ENCODE results near the gene EEIG1.

The EEIG1 gene

GRCh38 chr9:127999461-127999860, 18.7 kb upstream of the EEIG1 start:
- no peak for DNase-seq

DNA sequence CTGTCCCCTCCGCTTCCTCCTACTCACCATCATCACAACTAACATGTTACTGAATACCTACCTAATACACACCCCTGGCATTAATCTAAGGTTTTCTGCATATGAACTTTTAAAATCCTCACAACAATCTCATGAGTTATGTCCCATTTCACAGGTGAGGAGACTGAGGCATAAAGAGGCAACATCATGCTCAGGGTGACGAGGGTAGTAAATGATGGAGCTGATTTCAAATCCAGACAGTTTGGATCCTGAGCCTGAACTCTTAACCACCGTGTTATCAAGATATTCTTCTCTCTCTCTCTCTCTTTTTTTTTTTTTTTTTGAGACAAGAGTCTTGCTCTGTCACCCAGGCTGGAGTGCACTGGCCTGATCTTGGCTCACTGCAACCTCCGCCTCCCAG, 12.9 kb upstream of the EEIG1 start:
- no peak for DNase-seq

DNA sequence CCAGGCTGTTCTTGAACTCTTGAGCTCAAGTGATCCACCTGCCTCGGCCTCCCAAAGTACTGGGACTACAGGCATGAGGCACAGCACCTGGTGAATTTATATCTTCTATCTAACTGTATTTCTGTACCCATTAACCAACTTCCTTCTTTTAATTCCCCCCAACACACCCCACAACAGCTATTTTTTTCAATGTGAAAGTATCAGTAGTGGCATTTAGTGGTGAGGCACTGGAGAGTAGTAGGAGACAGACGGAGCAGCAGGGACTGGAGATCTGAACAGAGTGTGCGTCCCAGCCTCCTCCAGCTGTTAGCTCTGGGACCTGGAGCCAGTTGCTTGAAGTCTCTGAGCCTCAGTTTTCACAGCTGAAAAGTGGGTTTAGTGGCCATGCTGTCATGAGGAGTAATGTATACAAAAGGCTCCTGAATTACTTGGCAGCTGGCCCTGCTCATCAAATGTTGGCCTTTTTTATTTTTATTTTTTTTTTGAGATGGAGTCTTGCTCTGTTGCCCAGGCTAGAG, 11.0 kb upstream of the EEIG1 start:
- DNase-seq = no peak

GRCh38 chr9:127991017-127991756, 10.4 kb upstream of the EEIG1 start:
- DNase-seq = no peak

DNA sequence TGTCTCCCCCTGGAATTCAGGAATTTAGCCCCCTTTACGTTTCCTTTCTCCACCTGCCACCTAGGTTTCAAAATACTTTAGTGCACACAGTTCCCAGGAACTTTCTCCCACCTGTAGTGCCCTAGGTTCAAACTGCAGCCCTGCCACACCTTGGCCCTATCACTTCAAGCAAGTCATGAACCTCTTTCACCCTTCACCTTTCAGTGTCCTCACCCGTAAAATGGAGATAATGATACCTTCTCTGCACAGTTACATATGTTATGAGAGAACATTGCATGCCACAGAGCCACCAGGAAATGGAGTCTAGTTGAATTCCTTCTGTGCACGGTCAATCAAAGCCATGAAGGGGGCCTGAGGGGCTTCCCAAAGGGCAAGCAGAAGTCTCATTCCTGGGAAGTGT, 9.8 kb upstream of the EEIG1 start:
- no peak for DNase-seq

- no peak for DNase-seq
Measured at GRCh38 chr9:127989094-127989493, 8.3 kb upstream of the EEIG1 start.

GRCh38 chr9:127987103-127987614, 6.4 kb upstream of the EEIG1 start:
- DNase-seq = no peak

DNA sequence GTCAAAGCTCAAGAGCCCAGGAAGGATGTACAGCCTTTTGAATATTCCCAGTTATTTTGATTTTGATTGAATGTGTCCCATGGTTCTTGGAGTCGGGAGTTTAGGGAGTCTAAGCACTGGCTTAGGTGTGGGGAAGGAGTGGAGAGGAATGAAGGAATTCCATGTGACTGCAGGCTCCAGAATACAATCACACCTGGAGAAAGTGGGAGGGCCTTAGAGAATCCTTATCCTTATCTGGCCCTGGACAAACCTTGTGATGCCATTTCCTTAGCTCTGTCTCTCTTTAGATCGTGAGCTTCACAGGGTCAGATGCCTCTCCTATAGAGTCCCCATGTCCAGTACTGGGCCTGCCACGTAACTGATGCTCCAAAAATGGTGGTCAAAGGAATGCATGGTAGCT, 4.2 kb upstream of the EEIG1 start:
- no peak for DNase-seq

DNA sequence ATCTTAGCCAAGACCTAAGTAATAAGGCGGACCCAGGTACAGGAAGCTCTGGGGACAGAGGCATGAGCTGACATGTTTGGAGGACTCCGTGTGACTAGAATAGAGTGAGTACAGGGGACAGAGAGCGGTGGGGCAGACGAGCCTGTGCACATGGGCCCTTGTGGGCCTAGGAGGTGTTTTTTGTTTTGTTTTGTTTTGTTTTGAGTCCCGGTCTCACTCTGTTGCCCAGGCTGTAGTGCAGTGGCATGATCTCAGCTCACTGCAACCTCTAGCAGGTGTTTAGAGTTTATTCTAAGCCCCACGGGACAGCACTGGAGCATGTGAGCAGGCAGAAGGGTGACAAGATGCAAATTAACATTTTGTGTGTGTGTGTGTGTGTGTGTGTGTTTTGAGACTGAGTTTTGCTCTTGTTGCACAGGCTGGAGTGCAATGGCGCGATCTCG, 3.1 kb upstream of the EEIG1 start:
- no peak for DNase-seq

DNA sequence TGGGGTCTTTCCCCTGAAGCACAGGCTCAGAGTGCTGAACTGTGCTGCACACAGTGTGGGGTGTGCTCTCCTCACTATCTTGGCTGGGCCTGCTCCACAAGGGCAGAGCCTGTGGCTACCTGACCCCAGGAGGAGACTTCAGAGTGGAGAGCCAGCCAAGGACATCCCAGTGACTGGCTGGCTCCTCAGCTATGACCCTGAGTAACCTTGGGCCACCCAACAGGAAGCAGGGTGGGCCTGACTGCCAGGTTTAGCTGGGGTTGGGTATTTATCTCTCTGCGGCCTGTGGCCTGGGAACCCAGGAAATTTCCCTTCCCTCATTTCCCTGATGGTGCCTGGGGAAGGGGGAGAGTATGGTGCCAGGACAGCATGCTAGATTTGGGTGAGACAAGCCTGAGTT, 2.1 kb upstream of the EEIG1 start:
- no peak for DNase-seq

DNA sequence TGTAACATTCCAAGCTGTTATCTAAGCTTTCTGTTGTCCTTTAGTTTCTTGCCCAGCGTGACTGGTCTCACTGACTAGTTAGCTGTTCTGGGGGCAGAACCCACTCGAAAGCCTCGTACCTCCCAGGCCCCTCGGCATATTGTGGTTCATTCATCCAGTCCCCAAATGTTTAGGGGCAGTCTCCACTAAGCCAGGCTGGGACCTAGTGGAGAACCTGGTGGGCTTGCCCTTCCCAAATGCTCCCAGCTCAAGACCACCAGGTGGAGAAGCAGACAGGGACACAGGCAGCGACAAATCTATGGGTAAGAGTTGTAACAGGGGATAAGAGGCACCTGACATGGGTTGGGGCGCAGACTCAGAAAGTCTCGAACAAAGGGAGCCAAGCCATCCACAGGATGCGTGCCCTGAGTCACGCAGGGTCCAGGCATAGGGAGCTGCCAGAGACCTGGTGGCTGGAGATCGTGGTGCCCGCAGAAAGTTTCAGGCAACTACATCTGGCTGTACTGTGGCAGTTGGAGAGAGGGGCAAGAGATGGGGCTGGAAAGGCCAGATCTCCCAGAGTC, 851 bp upstream of the EEIG1 start:
- no peak for DNase-seq

DNA sequence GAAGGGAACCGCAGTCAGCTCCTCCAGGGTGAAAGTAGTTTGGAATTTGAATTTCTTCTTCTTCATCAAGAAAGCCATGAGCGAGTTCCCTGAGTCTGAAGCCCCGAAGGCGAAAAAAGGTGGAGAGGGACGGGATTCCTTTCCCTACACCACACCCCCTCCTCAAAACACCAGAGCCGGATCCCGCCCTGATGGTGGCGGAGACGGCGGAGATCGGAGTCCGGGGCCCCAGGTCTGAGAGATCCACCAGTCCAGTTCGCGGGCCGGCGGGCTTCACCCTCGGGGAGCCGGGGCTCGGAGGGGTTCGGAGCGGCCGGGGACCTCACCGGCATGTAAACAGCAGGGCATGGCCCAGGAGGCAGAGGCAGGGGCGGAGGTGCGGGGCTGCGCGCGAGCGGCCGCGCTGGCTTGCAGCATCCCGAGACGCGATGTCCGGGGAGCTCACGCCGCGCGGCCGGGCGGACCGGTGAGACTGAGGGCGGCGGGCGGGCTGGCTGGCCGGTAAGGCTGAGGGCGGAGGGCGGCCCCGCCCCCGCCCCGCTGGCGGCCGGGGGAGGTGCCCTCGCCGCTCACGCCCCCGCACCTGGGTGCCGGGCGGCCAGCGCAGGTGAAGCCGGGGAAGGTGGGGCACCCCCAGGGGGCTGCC, 606 bp downstream of the EEIG1 start:
- DNase-seq = peak; percentile 49

GRCh38 chr9:127979333-127980059, 1.3 kb downstream of the EEIG1 start:
- no peak for DNase-seq

DNA sequence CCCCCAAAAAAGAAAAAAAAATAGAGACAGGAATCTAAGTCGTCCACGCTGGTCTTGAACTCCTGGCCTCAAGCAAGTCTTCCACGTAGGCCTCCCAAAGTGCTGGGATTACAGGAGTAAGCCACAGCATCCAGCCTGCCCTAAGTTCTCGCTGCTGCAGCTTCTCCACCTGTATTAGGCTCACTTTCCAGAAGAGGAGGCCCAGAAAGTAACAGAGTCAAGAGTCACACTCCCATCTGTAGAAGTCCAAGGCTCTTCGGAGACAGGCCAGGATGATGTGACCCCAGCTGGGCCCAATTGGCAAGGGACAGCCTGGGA, 1.8 kb downstream of the EEIG1 start:
- DNase-seq = no peak

DNA sequence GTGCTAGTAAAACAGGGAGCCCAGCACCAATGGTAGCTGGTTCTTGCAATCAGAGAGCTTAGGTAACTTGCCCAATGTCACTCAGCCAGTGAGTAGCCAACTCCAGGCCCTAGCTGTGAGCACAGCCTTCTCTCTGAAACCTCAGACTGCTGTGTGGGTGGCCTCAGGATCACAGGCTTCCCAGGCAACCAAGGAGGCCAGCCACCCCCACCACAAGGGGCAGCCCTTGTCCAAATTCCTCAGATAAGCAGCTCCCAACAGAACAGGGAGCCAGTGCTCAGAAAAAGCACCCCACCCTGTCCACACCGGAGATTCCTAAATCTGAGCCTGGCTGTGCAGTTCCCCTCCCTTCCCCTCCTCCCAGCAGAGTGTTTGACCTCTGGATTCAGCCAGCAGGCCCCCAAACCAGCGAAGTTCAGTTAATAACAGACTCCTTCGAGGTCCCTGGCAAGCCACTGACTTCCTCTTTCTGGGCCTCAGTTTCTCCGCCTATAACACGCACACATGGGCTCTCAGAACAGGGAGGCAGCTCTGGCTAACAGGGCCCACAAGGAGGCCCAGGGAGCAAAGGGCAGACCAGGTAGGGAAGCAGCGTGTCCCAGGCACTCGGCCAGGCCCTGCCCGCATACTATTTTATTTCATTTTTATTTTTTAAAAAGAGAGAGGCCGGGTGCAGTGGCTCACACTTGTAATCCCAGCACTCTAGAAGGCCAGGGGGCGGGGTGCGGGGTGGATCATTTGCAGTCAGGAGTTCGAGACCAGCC, 2.7 kb downstream of the EEIG1 start:
- no peak for DNase-seq

- DNase-seq = no peak
Measured at GRCh38 chr9:127977009-127977883, 3.5 kb downstream of the EEIG1 start.

- peak; percentile 43 for DNase-seq
Measured at GRCh38 chr9:127976498-127976897, 4.3 kb downstream of the EEIG1 start.

DNA sequence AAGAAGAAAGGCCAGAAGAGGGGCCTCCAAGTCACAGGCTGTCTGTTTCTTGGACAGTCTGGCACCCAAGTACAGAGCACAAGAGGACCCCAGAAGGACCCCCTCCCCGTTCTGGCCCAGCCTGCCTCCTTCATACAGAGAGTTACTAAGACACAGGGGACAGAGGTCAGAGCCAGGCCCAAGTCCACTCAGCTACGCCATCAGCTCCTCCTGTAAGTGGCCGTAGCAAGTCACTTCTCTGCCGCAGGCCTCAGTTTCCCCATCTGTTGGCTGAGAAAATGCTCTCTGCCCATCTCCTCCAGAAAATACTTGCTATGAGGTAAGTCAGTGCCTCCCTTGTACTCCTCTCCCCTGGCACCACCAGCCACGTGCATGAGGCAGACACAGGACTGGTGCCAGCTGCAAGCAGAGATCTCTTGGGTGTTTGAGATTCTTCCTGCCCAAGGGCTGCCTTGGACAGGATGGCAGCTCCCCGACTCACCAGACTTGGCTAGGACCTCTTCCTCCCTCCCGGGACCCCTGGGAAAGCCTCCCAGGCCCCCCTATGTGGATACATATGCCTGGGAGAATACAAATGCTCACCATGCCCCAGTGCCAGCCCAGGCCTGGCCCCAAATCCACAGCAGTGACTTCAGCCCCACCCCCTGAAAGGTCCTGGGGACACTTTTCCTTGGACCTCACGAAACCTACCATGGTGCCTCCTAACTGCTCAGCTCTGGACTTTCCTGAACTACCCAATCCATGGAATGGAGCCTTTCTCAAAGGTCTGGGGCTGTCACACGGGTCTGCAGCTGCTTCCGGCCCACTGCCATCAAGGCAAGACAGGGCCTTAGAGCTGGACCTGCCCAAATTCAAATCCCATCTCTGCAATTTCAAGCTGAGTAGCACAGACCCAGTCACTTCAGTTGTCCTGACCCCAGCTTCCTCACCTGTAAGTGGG, 5.1 kb downstream of the EEIG1 start:
- no peak for DNase-seq

DNA sequence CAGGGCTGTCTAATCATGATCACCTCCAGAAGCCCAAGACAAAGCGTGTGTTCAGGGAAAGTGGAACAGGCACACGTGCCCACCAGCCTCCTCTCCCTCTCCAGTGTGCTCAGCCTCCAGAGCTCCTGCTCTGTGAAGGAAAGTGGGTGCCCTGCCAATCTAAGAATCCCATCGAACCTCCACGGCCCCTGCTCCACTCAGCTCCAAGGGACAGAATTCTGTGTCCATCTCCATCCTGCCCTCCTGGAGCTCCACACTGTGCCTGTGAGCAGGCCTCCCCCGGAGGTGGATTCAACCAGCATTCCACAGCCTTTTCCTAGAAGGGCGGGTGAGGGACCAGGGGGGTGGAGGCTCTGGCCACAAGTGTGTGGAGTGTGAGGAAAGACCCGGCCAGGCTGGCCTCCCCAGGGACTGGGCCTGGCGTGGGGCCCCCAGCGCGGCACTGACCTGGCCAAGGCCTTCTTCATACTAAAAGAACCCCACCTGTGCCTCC, 6.0 kb downstream of the EEIG1 start:
- DNase-seq = no peak
